Testis (tissue), 3 donors: ENCODE measurements around the gene CYB5A. TPM values are rescaled to one million over a fixed set of nuclear protein-coding genes. Genes with fewer than 3 reads are reported as not detected.
"Not testable (repeated sequence)": the region's sequence is repeated elsewhere in the genome, so short reads cannot be mapped to it uniquely, and the experiment has no call there.

Experiments
- DNase-seq: peaks from one replicate; pipeline ENCODE4 v3.0.0-alpha.2; 2019
- H3K27ac ChIP-seq, 2 donors: fragments of 200-600 bp; sonication (generic); one replicate each; pipeline ENCODE4 v1.5.1; 2019
- H3K27me3 ChIP-seq: fragments of 200-600 bp; sonication (generic); one replicate; pipeline ENCODE4 v1.5.1; 2019
- H3K36me3 ChIP-seq: fragments of 200-600 bp; sonication (generic); one replicate; pipeline ENCODE4 v1.5.1; 2017; ENCODE audit warnings: low read depth; ENCODE audit errors: missing control alignments
- H3K4me1 ChIP-seq: fragments of 200-600 bp; sonication (generic); one replicate; pipeline ENCODE4 v1.5.1; 2019
- H3K4me3 ChIP-seq, 2 donors: fragments of 200-600 bp; sonication (generic); one replicate each; pipeline ENCODE4 v1.5.1; 2017 to 2019
- H3K9me3 ChIP-seq: fragments of 200-600 bp; sonication (generic); one replicate; pipeline ENCODE4 v1.5.1; 2017
- POLR2A ChIP-seq: fragments of 450-650 bp; IDR thresholded peaks from one replicate; pipeline ENCODE4 v1.6.1; 2017; ENCODE audit warnings: antibody characterized with exemption, mild to moderate bottlenecking, moderate library complexity
- WGBS, 2 donors: methylation state at CpG; one replicate each; pipeline ENCODE4 v1.1.5; 2018; 5-methylcytosine and 5-hydroxymethylcytosine counted together
- intact Hi-C: fragments of 100-400 bp; cut with DNase I; formaldehyde crosslinking; loops from one replicate; pipeline ENCODE4 v1.15.1; 2023; ENCODE audit warnings: low total_unique reads
- polyA plus RNA-seq: library from polyadenylated mRNA; stranded (reverse); fragments of 350-450 nt; fragmentation: Illumina TruSeq; extraction: RNeasy Lipid Tissue Mini Kit (QIAGEN cat#74804); gene quantifications from one replicate; pipeline ENCODE4 v1.2.3, GENCODE V29; 2014; ENCODE audit warnings: low read depth, low replicate concordance; ENCODE audit not compliant: insufficient read depth
- total RNA-seq, 2 donors: library from RNA; depleted of rRNA; stranded (reverse); fragments of >200 nt; gene quantifications; one replicate each; pipeline ENCODE4 v1.2.3, GENCODE V29; 2016
- TF ChIP-seq, protein P1 (sequence below), 3 experiments: fragments of 450-650 bp in 2 of 3; fragments of 200-600 bp in 1 of 3; sonication (generic) in 1 of 3; IDR thresholded peaks; one replicate each; pipeline ENCODE4 v1.5.1; 2016 to 2019; ENCODE audit warnings: antibody characterized with exemption in 3 of 3, mild to moderate bottlenecking in 2 of 3, moderate library complexity in 1 of 3

The CYB5A gene
- total and polyA plus RNA-seq, 3 donors from 2014 or later = 77.2 to 126 (median 96.0) TPM

DNA sequence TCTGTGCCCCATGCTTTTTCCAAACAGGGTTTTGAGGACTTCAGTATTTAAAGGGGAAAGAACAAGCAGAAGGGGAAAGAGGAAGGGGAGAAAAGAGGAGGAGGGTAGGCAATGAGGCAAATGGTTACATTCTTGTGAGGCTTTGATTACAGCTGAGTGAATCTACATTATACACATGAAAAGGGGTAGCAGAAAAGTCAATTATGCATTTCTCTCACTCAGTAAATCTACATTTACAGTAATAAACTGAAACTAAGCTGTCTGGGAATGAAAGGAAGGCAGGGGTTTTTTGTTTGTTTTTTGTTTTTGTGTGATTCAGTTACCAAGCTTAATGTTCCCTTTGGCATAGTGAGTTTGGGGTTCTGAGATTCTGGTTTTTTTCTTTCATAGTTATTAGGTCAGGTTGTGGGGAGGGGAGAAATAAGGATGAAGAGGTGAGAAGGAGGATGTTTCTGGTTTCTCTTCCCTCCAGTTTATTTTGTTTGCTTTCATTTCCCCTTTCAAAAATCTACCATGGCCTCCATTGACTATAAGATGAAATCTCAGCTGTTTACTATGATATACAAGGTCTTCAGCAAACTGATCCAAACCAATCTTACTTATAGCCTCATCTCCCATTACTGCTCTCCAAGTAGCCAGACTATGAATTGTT is 42.6 kb upstream of the CYB5A start:
- no peak for TF ChIP-seq POLR2A
- TF ChIP-seq, protein P1, sequence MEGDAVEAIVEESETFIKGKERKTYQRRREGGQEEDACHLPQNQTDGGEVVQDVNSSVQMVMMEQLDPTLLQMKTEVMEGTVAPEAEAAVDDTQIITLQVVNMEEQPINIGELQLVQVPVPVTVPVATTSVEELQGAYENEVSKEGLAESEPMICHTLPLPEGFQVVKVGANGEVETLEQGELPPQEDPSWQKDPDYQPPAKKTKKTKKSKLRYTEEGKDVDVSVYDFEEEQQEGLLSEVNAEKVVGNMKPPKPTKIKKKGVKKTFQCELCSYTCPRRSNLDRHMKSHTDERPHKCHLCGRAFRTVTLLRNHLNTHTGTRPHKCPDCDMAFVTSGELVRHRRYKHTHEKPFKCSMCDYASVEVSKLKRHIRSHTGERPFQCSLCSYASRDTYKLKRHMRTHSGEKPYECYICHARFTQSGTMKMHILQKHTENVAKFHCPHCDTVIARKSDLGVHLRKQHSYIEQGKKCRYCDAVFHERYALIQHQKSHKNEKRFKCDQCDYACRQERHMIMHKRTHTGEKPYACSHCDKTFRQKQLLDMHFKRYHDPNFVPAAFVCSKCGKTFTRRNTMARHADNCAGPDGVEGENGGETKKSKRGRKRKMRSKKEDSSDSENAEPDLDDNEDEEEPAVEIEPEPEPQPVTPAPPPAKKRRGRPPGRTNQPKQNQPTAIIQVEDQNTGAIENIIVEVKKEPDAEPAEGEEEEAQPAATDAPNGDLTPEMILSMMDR (IDR thresholded peaks at IDR 0.05) = no peak
- DNase-seq = no peak
- Histone ChIP-seq H3K4me1 (peaks cover 6% of the 10 kb centered on the region), H3K9me3 (no peaks in the 10 kb centered on the region), H3K36me3 (no peaks in the 10 kb centered on the region), H3K27me3 (no peaks in the 10 kb centered on the region), H3K27ac (no peak overlapping the region), H3K4me3 (no peak overlapping the region)
- intact Hi-C loops = no loop called here

- 33 to 50% methylated on average over 1 of the region's 1 CpG for whole genome bisulfite sequencing, 2 donors
- Histone ChIP-seq H3K4me3 (no peak overlapping the region), H3K9me3 (no peaks in the 10 kb centered on the region), H3K4me1 (peaks cover 6% of the 10 kb centered on the region), H3K27ac (no peak overlapping the region), H3K36me3 (no peaks in the 10 kb centered on the region), H3K27me3 (no peaks in the 10 kb centered on the region)
- TF ChIP-seq, protein P1 (IDR thresholded peaks at IDR 0.05) = no peak
- TF ChIP-seq POLR2A = no peak
- intact Hi-C loops = no loop called here
- DNase-seq = no peak
Observed at GRCh38 chr18:74333091-74333490, 41.3 kb upstream of the CYB5A start.

- DNase-seq = no peak
- Histone ChIP-seq H3K4me3 (no peak overlapping the region), H3K4me1 (no peaks in the 10 kb centered on the region), H3K9me3 (no peaks in the 10 kb centered on the region), H3K27ac (no peak overlapping the region), H3K36me3 (no peaks in the 10 kb centered on the region), H3K27me3 (no peaks in the 10 kb centered on the region)
- intact Hi-C loops = no loop called here
- TF ChIP-seq, protein P1 (IDR thresholded peaks at IDR 0.05) = peak in 2 of 3 experiments; percentile 22 to 33
- TF ChIP-seq POLR2A = no peak
- WGBS, 2 donors = 60 to 69% methylated on average over 2 of the region's 2 CpGs
Observed at GRCh38 chr18:74331404-74331803, 39.6 kb upstream of the CYB5A start.

DNA sequence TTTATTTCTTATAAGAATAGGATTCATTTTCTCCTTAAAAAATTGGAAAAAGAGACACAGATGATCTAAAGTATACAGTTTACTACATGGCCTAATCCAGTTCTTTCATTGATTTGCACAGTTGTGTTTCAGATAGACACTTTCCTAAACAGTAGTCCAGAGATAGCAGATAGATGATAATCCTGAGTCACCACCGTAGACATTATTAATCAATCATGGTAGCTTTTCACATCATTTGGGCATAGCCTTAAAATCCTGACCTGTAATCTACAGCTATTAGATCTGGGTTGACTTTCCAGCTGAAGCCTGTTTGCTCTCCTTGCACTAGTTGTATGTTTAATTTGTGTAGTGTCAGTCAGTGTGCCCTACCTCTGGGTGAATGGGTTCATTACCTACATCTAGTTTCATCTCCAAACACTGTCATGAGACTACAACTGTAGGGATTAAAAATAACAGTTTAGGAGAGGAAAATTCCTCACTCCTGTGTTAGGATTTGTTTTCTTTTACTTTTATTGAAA is 38.0 kb upstream of the CYB5A start:
- no peaks in the 10 kb centered on the region for H3K4me1 ChIP-seq
- no peaks in the 10 kb centered on the region for H3K27me3 ChIP-seq
- H3K4me3 ChIP-seq = no peak overlapping the region
- no peak for DNase-seq
- H3K27ac ChIP-seq = no peak overlapping the region
- TF ChIP-seq, protein P1 (IDR thresholded peaks at IDR 0.05) = no peak
- no peak for TF ChIP-seq POLR2A
- H3K36me3 ChIP-seq = no peaks in the 10 kb centered on the region
- H3K9me3 ChIP-seq = no peaks in the 10 kb centered on the region
- 93 to 96% methylated on average over 1 of the region's 1 CpG for WGBS, 2 donors
- intact Hi-C loops = no loop called here

- no peaks in the 10 kb centered on the region for H3K27me3 ChIP-seq
- no peaks in the 10 kb centered on the region for H3K4me1 ChIP-seq
- TF ChIP-seq POLR2A = no peak
- TF ChIP-seq, protein P1 (IDR thresholded peaks at IDR 0.05) = no peak
- intact Hi-C loops = no loop called here
- no peaks in the 10 kb centered on the region for H3K9me3 ChIP-seq
- H3K4me3 ChIP-seq = no peak overlapping the region
- DNase-seq = no peak
- no peak overlapping the region for H3K27ac ChIP-seq
- 81 to 88% methylated on average over 2 of the region's 2 CpGs for WGBS, 2 donors
- no peaks in the 10 kb centered on the region for H3K36me3 ChIP-seq
Observed at GRCh38 chr18:74328206-74328605, 36.4 kb upstream of the CYB5A start.

DNA sequence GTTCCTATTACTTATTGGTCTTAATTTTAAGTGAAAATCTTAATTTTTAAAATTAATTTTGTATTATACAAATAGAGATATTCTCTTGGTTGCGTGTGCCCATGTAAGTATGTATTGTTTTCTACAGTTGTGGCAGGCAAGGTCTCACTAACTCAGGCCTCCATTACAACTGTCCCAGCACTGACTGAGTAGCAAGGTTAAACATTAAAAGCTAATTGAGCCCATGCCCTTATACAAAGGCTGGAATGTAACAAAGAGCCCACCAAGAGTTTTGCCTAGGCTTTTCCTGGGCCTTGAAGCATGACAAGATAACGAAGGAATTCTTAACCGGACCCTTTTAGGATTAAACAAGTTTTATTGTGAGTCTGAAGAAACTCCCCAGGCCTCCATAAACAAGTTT is 35.0 kb upstream of the CYB5A start:
- H3K4me1 ChIP-seq, H3K9me3 ChIP-seq, intact Hi-C loops, H3K4me3 ChIP-seq, H3K36me3 ChIP-seq, H3K27me3 ChIP-seq, DNase-seq, H3K27ac ChIP-seq: not testable (repeated sequence)
- 78 to 79% methylated on average over 3 of the region's 3 CpGs for WGBS, 2 donors
